SK-N-SH (cell line): ENCODE measurements around the gene PFN1.

Experiments used
- CTCF ChIP-seq: fragments of 200-600 bp; sonication (generic); IDR thresholded peaks from 2 replicates; pipeline ENCODE4 v1.6.1; 2017; ENCODE audit warnings: antibody characterized with exemption, mild to moderate bottlenecking, moderate library complexity
- EP300 ChIP-seq, 2 experiments: IDR thresholded peaks; 2 replicates each; pipeline versions ENCODE4 v1.4.0 to v1.6.1; 2012; ENCODE audit warnings: borderline replicate concordance in 1 of 2, low read depth in 1 of 2, low read length in 1 of 2
- FOXJ3 ChIP-seq: sonication (generic); formaldehyde crosslinking; IDR thresholded peaks from 2 replicates; pipeline ENCODE4 v1.5.1; 2020; ENCODE audit warnings: mild to moderate bottlenecking, missing genetic modification reagents
- GABPA ChIP-seq: IDR thresholded peaks from 2 replicates; pipeline ENCODE4 v1.4.0; 2012; ENCODE audit warnings: low read depth, mild to moderate bottlenecking
- JUND ChIP-seq: IDR thresholded peaks from 2 replicates; pipeline ENCODE4 v1.4.0; 2012
- MXI1 ChIP-seq: IDR thresholded peaks from 2 replicates; pipeline ENCODE4 v1.6.1; 2012; ENCODE audit warnings: mild to moderate bottlenecking, low read depth, low read length, improper control_type of control experiment
- RAD21 ChIP-seq: IDR thresholded peaks from 2 replicates; pipeline ENCODE4 v1.6.1; 2012; ENCODE audit warnings: mild to moderate bottlenecking, low read length
- REST ChIP-seq: IDR thresholded peaks from 2 replicates; pipeline ENCODE4 v1.6.1; 2012; ENCODE audit warnings: mild to moderate bottlenecking, low read depth, low read length, moderate library complexity
- RFX5 ChIP-seq: IDR thresholded peaks from 2 replicates; pipeline ENCODE4 v1.6.1; 2012; ENCODE audit warnings: mild to moderate bottlenecking, improper control_type of control experiment, low read length
- SIN3A ChIP-seq: IDR thresholded peaks from 2 replicates; pipeline ENCODE4 v1.6.1; 2012; ENCODE audit warnings: low read depth, mild to moderate bottlenecking, low read length, moderate library complexity, borderline replicate concordance
- TAF1 ChIP-seq: IDR thresholded peaks from 2 replicates; pipeline ENCODE4 v1.6.1; 2012; ENCODE audit warnings: low read depth, mild to moderate bottlenecking, low read length, moderate library complexity, borderline replicate concordance
- TF ChIP-seq, protein P1 (sequence below): fragments of 150-350 bp; IDR thresholded peaks from 2 replicates; pipeline ENCODE4 v1.6.1; 2017; ENCODE audit warnings: antibody characterized with exemption, low read length, low read depth, borderline replicate concordance

- TF ChIP-seq FOXJ3 (no peak), REST (no peak), GABPA (no peak), CTCF (no peak), MXI1 (no peak), TAF1 (no peak), SIN3A (no peak), RFX5 (no peak), RAD21 (no peak), JUND (no peak), EP300 (IDR thresholded peaks at IDR 0.05; ENCODE audit: borderline replicate concordance in 1 of 2, low read depth in 1 of 2, low read length in 1 of 2) (no peak)
- TF ChIP-seq, protein P1, sequence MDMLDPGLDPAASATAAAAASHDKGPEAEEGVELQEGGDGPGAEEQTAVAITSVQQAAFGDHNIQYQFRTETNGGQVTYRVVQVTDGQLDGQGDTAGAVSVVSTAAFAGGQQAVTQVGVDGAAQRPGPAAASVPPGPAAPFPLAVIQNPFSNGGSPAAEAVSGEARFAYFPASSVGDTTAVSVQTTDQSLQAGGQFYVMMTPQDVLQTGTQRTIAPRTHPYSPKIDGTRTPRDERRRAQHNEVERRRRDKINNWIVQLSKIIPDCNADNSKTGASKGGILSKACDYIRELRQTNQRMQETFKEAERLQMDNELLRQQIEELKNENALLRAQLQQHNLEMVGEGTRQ: no peak
Measured at GRCh38 chr17:4971826-4972225, 23.5 kb upstream of the PFN1 start.
